C4-2B (cell line): ENCODE results near the gene DSCAML1.

Experiments
- CTCF ChIP-seq: fragments of 450-650 bp; conservative IDR thresholded peaks from 2 replicates; pipeline ENCODE4 v1.5.1; 2017; ENCODE audit warnings: mild to moderate bottlenecking
- ZFX ChIP-seq: fragments of 450-650 bp; IDR thresholded peaks from 2 replicates; pipeline ENCODE4 v1.6.1; 2017

- TF ChIP-seq CTCF (no peak), ZFX (no peak)
Measured at GRCh38 chr11:117435326-117435725, 361.7 kb downstream of the DSCAML1 start.
